Hepatocyte (in vitro differentiated cells): Measurements from ENCODE around the gene NLRX1. TPM values are rescaled to one million over a fixed set of nuclear protein-coding genes. Genes with fewer than 3 reads are reported as not detected.
A peak's percentile ranks its signal among the peaks of the same experiment; 100 is the strongest.
"Not testable (repeated sequence)": the region's sequence is repeated elsewhere in the genome, so short reads cannot be mapped to it uniquely, and the experiment has no call there.

Experiments used
- DNase-seq: peaks from one replicate; pipeline ENCODE4 v3.0.0-alpha.2; 2016; ENCODE audit warnings: low spot score
- H2AFZ ChIP-seq: fragments of 200-600 bp; sonication (generic); 2 replicates; pipeline ENCODE4 v1.6.0; 2016; ENCODE audit warnings: antibody characterized with exemption, mild to moderate bottlenecking
- H3K27ac ChIP-seq: fragments of 200-600 bp; sonication (generic); 2 replicates; pipeline ENCODE4 v1.5.1; 2016; ENCODE audit warnings: mild to moderate bottlenecking
- H3K27me3 ChIP-seq: fragments of 200-600 bp; sonication (generic); 2 replicates; pipeline ENCODE4 v1.6.1; 2016
- H3K36me3 ChIP-seq: fragments of 200-600 bp; sonication (generic); replicated peaks from 2 replicates; pipeline ENCODE4 v1.5.1; 2016; ENCODE audit warnings: low read depth; ENCODE audit not compliant: insufficient read depth
- H3K4me1 ChIP-seq: fragments of 200-600 bp; sonication (generic); 2 replicates; pipeline ENCODE4 v1.5.1; 2016; ENCODE audit warnings: mild to moderate bottlenecking, moderate library complexity; ENCODE audit not compliant: insufficient read depth
- H3K4me2 ChIP-seq: fragments of 200-600 bp; sonication (generic); 2 replicates; pipeline ENCODE4 v1.6.0; 2016
- H3K4me3 ChIP-seq: fragments of 200-600 bp; sonication (generic); 2 replicates; pipeline ENCODE4 v1.5.1; 2016; ENCODE audit warnings: mild to moderate bottlenecking
- H3K79me2 ChIP-seq: fragments of 200-600 bp; sonication (generic); 2 replicates; pipeline ENCODE4 v1.6.0; 2017; ENCODE audit warnings: mild to moderate bottlenecking
- H3K9me2 ChIP-seq: fragments of 200-600 bp; sonication (generic); replicated peaks from 2 replicates; pipeline ENCODE4 v1.6.0; 2017; ENCODE audit warnings: mild to moderate bottlenecking; ENCODE audit not compliant: insufficient read depth
- H3K9me3 ChIP-seq: fragments of 200-600 bp; sonication (generic); 2 replicates; pipeline ENCODE4 v1.5.1; 2016; ENCODE audit warnings: low read depth, mild to moderate bottlenecking
- H4K20me1 ChIP-seq: fragments of 200-600 bp; sonication (generic); 2 replicates; pipeline ENCODE4 v1.6.0; 2016; ENCODE audit warnings: mild to moderate bottlenecking; ENCODE audit not compliant: insufficient read depth, poor library complexity, severe bottlenecking
- EZH2 ChIP-seq: fragments of 200-600 bp; sonication (generic); IDR thresholded peaks from 2 replicates; pipeline ENCODE4 v1.6.1; 2016; ENCODE audit warnings: antibody characterized with exemption, mild to moderate bottlenecking, borderline replicate concordance
- EZH2phosphoT487 ChIP-seq: fragments of 200-600 bp; sonication (generic); IDR thresholded peaks from one replicate; pipeline ENCODE4 v1.6.1; 2018; ENCODE audit warnings: antibody characterized with exemption, mild to moderate bottlenecking, low read depth, moderate library complexity; ENCODE audit not compliant: unreplicated experiment, severe bottlenecking
- WGBS: methylation state at CpG from one replicate; pipeline ENCODE4 v1.1.6; 2016; ENCODE audit warnings: low lambda C conversion rate; ENCODE audit errors: missing lambda C conversion rate; 5-methylcytosine and 5-hydroxymethylcytosine counted together
- polyA plus RNA-seq: library from polyadenylated mRNA; unstranded; fragments of >200 nt; fragmentation: Nextera tagmentation; extraction: Ambion mirVana; gene quantifications from 2 replicates; pipeline ENCODE4 v1.2.1, GENCODE V29; 2016
- total RNA-seq: library from RNA; depleted of rRNA; stranded (reverse); fragments of >200 nt; gene quantifications from 2 replicates; pipeline ENCODE4 v1.2.3, GENCODE V29; 2014
- TF ChIP-seq, protein P1 (sequence below): fragments of 200-600 bp; sonication (generic); IDR thresholded peaks from 2 replicates; pipeline ENCODE4 v1.5.1; 2016; ENCODE audit warnings: antibody characterized with exemption, mild to moderate bottlenecking; ENCODE audit not compliant: poor library complexity

Gene NLRX1
- total and polyA plus RNA-seq, 2 experiments from 2014 or later, result 9.4 to 13.3 TPM

DNA sequence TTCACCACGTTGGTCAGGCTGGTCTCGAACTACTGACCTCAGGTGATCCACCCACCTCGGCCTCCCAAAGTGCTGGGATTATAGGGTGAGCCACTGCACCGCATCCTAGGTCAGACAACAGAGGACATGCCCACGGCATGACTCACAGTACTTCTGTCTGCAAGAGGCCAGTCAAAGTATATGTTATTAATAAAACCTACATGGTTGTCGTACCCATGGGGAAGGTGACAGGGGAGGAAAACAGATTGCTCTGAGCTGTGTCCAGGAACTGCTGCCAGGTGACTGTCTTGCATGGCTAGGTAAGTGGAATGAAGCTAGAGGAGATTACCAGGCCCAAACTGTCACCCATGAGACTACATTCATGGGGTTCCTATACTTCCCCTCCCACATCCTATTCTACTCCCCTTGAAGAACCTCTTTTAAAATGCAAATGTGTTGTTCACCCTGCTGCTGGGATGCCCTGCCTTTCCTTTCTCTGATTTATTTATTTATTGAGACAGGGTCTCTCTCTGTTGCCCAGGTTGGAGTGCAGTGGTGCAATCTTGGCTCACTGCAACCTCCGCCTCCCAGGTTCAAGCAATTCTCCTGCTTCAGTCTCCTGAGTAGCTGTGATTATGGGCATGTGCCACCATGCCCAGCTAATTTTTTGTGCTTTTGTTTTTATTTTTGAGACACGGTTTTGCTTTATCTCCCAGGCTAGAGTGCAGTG lies 2.0 kb upstream of the NLRX1 start:
- Histone ChIP-seq H3K4me3 (no peak overlapping the region), H3K4me1 (peaks cover 3% of the 10 kb centered on the region), H2AFZ (no peak overlapping the region), H3K79me2 (no peaks in the 10 kb centered on the region), H3K4me2 (no peak overlapping the region), H3K27me3 (no peaks in the 10 kb centered on the region), H3K36me3 (no peaks in the 10 kb centered on the region), H4K20me1 (no peaks in the 10 kb centered on the region), H3K9me2 (no peaks in the 10 kb centered on the region), H3K27ac (no peak overlapping the region), H3K9me3 (no peaks in the 10 kb centered on the region)
- WGBS, result 66% methylated on average over 8 of the region's 8 CpGs
- DNase-seq, result no peak
- TF ChIP-seq, protein P1, sequence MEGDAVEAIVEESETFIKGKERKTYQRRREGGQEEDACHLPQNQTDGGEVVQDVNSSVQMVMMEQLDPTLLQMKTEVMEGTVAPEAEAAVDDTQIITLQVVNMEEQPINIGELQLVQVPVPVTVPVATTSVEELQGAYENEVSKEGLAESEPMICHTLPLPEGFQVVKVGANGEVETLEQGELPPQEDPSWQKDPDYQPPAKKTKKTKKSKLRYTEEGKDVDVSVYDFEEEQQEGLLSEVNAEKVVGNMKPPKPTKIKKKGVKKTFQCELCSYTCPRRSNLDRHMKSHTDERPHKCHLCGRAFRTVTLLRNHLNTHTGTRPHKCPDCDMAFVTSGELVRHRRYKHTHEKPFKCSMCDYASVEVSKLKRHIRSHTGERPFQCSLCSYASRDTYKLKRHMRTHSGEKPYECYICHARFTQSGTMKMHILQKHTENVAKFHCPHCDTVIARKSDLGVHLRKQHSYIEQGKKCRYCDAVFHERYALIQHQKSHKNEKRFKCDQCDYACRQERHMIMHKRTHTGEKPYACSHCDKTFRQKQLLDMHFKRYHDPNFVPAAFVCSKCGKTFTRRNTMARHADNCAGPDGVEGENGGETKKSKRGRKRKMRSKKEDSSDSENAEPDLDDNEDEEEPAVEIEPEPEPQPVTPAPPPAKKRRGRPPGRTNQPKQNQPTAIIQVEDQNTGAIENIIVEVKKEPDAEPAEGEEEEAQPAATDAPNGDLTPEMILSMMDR, result no peak
- TF ChIP-seq EZH2phosphoT487, result no peak
- no peak for TF ChIP-seq EZH2

DNA sequence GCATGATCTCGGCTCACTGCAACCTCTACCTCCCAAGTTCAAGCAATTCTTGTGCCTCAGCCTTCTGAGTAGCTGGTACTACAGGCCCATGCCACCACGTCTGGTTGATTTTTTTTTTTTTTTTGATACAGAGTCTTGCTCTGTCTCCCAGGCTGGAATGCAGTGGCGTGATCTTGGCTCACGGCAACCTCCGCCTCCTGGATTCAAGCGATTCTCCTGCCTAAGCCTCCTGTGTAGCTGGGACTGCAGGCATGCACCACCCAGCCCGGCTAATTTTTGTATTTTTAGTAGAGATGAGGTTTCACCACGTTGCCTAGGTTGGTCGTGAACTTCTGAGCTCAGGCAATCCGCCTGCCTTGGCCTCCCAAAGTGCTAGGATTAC lies 1.5 kb upstream of the NLRX1 start:
- not testable (repeated sequence) for H4K20me1 ChIP-seq, H3K4me2 ChIP-seq, H3K9me3 ChIP-seq, H2AFZ ChIP-seq, H3K4me1 ChIP-seq, H3K9me2 ChIP-seq, DNase-seq, H3K36me3 ChIP-seq, H3K27ac ChIP-seq, H3K4me3 ChIP-seq, H3K79me2 ChIP-seq, H3K27me3 ChIP-seq
- 74% methylated on average over 10 of the region's 10 CpGs for WGBS

DNA sequence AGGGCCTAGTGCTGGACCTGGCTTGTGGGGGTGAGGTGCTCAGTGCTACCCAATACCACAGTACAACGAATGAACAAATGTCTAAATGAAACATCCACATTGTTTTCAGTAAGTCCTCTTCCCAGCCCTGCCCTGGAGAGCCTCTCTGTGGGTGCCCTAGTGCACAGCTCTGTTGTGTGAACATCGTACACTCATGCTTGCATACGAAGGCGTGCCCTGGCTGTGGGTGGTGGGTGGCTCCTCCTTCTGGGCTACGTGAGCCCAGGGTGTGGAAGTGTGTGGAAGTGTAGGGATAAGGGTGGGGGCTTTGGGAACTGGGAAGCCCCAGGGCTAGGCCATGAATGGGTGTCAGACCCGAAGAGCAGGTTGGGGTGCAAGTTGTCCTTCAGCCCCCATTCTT lies 592 bp upstream of the NLRX1 start:
- whole genome bisulfite sequencing, result 77% methylated on average over 6 of the region's 6 CpGs
- Histone ChIP-seq H3K4me3 (no peak overlapping the region), H3K4me1 (peaks cover 3% of the 10 kb centered on the region), H3K27me3 (no peaks in the 10 kb centered on the region), H3K27ac (no peak overlapping the region), H4K20me1 (no peaks in the 10 kb centered on the region), H2AFZ (no peak overlapping the region), H3K9me2 (no peaks in the 10 kb centered on the region), H3K79me2 (no peaks in the 10 kb centered on the region), H3K4me2 (no peak overlapping the region), H3K36me3 (no peaks in the 10 kb centered on the region), H3K9me3 (no peaks in the 10 kb centered on the region)
- no peak for TF ChIP-seq EZH2phosphoT487
- no peak for TF ChIP-seq EZH2
- TF ChIP-seq, protein P1, result no peak
- no peak for DNase-seq

DNA sequence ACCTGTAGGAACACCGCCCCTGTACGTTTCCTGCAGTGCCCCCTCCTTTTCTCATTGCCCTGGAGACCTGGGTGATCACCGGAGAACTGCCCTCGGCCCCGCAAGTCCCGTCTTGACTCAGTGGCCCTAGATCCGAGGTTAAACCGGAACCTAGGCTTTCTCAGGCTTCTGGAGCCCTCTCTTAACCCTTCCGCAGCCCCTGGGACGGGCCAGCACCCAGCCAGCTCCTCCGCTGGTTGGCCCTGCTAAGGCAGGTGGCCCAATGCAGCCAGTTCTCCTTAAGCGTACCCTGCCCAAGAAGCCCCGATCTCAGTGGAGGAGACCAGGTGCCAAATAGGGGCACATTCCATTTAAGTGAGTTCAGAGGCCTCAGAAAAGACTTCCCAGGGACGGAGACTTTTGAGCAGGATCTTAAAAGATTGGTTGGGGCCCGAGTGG lies 776 bp downstream of the NLRX1 start:
- H3K9me2 ChIP-seq, result no peaks in the 10 kb centered on the region
- no peaks in the 10 kb centered on the region for H3K9me3 ChIP-seq
- peak; percentile 51 for DNase-seq
- H2AFZ ChIP-seq, result peak overlapping the region; percentile 84
- H3K4me1 ChIP-seq, result peaks cover 3% of the 10 kb centered on the region
- peak overlapping the region; percentile 84 for H3K27ac ChIP-seq
- H3K4me3 ChIP-seq, result peak overlapping the region; percentile 69
- H4K20me1 ChIP-seq, result no peaks in the 10 kb centered on the region
- H3K79me2 ChIP-seq, result no peaks in the 10 kb centered on the region
- H3K4me2 ChIP-seq, result peak overlapping the region; percentile 86
- 30% methylated on average over 15 of the region's 15 CpGs for WGBS
- no peak for TF ChIP-seq EZH2phosphoT487
- TF ChIP-seq EZH2, result no peak
- TF ChIP-seq, protein P1, result no peak
- H3K27me3 ChIP-seq, result no peaks in the 10 kb centered on the region
- no peaks in the 10 kb centered on the region for H3K36me3 ChIP-seq
